EL (cell line): ENCODE results near the gene RHBDF1.
"Not testable (repeated sequence)": the region's sequence is repeated elsewhere in the genome, so short reads cannot be mapped to it uniquely, and the experiment has no call there.

Experiments used
- DNase-seq: peaks from one replicate; pipeline ENCODE4 v3.0.0-alpha.2; 2016

RHBDF1 gene

GRCh38 chr16:58491-59439 lies 13.7 kb downstream of the RHBDF1 start:
- DNase-seq: no peak

- DNase-seq: peak; percentile 35
Observed at GRCh38 chr16:57711-58110, 14.7 kb downstream of the RHBDF1 start.

- DNase-seq: no peak
Observed at GRCh38 chr16:56231-56927, 16.1 kb downstream of the RHBDF1 start.

GRCh38 chr16:55571-56136 lies 16.8 kb downstream of the RHBDF1 start:
- DNase-seq: no peak

- DNase-seq: no peak
Observed at GRCh38 chr16:54237-54581, 18.2 kb downstream of the RHBDF1 start.

- peak; percentile 97 for DNase-seq
Observed at GRCh38 chr16:53346-54236, 18.8 kb downstream of the RHBDF1 start, which contains the start of the genes POLR3K and SNRNP25. TSS of gene POLR3K (minus strand) at chr16:53608. CDS start at chr16:53586, 22 bp downstream. TSS of gene SNRNP25 (plus strand) at chr16:53828. CDS start at chr16:54017, 189 bp downstream.

- DNase-seq: no peak
Observed at GRCh38 chr16:50769-51591, 21.5 kb downstream of the RHBDF1 start.

- DNase-seq: no peak
Observed at GRCh38 chr16:47234-47633, 25.2 kb downstream of the RHBDF1 start.

GRCh38 chr16:46510-46909 lies 25.9 kb downstream of the RHBDF1 start:
- DNase-seq: not testable (repeated sequence)

GRCh38 chr16:45454-45853 lies 27.0 kb downstream of the RHBDF1 start:
- DNase-seq: no peak

- DNase-seq: no peak
Observed at GRCh38 chr16:44655-45054, 27.8 kb downstream of the RHBDF1 start.

- no peak for DNase-seq
Observed at GRCh38 chr16:43294-43693, 29.1 kb downstream of the RHBDF1 start.

- no peak for DNase-seq
Observed at GRCh38 chr16:42691-43090, 29.7 kb downstream of the RHBDF1 start.

- no peak for DNase-seq
Observed at GRCh38 chr16:42069-42457, 30.4 kb downstream of the RHBDF1 start.

- no peak for DNase-seq
Observed at GRCh38 chr16:41439-42068, 30.9 kb downstream of the RHBDF1 start.

- no peak for DNase-seq
Observed at GRCh38 chr16:38941-39892, 33.2 kb downstream of the RHBDF1 start.

GRCh38 chr16:38206-38605 lies 34.2 kb downstream of the RHBDF1 start:
- not testable (repeated sequence) for DNase-seq

- no peak for DNase-seq
Observed at GRCh38 chr16:37511-37910, 34.9 kb downstream of the RHBDF1 start.

GRCh38 chr16:36336-36984 lies 36.0 kb downstream of the RHBDF1 start:
- no peak for DNase-seq
